IMR-90 (cell line): Measurements from ENCODE around the gene ATXN3. TPM values are rescaled to one million over a fixed set of nuclear protein-coding genes. Genes with fewer than 3 reads are reported as not detected.

Experiments
- ATAC-seq: fragments of 200-7000 bp; cut with Tn5 transposase; 2 replicates; pipeline ENCODE4 v1.9.1; 2020; ENCODE audit warnings: low read depth, mild to moderate bottlenecking, moderate library complexity
- BruUV-seq: library from RNA; stranded (reverse); fragments of 400-500 nt; replicated peaks from 2 replicates; lab custom pipeline; 2021; lab: Mats Ljungman, UMichigan
- CTCF ChIA-PET: fragments of 300-600 bp; formaldehyde crosslinking; extraction: SDS; loops from one replicate; lab custom pipeline; 2021; ENCODE audit warnings: antibody characterized with exemption; lab: Yijun Ruan, JAX
- POLR2A ChIA-PET: fragments of 300-600 bp; sonication (Branson Sonifier 250); formaldehyde crosslinking; loops from one replicate; lab custom pipeline; 2022; ENCODE audit warnings: antibody characterized with exemption; ENCODE audit not compliant: unreplicated experiment; lab: Charles Lee
- DNase-seq: peaks from one replicate; pipeline ENCODE4 v3.0.0; 2013
- H2AFZ ChIP-seq: replicated peaks from 2 replicates; pipeline ENCODE3; 2013; ENCODE audit warnings: low read length, mild to moderate bottlenecking; ENCODE audit not compliant: poor library complexity
- H2AK5ac ChIP-seq: 2 replicates; pipeline ENCODE4 v1.6.1; 2013; ENCODE audit warnings: low read depth, low read length, inconsistent platforms
- H2AK9ac ChIP-seq: replicated peaks from 2 replicates; pipeline ENCODE3; 2013; ENCODE audit warnings: mild to moderate bottlenecking, low read depth, low read length, moderate library complexity; ENCODE audit not compliant: poor library complexity
- H2BK120ac ChIP-seq: 2 replicates; pipeline ENCODE4 v1.6.1; 2013; ENCODE audit warnings: low read depth, low read length, inconsistent platforms
- H2BK15ac ChIP-seq: 3 replicates; pipeline ENCODE4 v1.6.1; 2013; ENCODE audit warnings: low read depth, low read length, inconsistent platforms
- H2BK20ac ChIP-seq: 2 replicates; pipeline ENCODE4 v1.6.1; 2013; ENCODE audit warnings: low read depth, mild to moderate bottlenecking, inconsistent platforms, low read length, moderate library complexity
- H2BK5ac ChIP-seq: 2 replicates; pipeline ENCODE4 v1.6.1; 2013; ENCODE audit warnings: mild to moderate bottlenecking, low read depth, low read length, inconsistent platforms; ENCODE audit not compliant: poor library complexity, severe bottlenecking
- H3K14ac ChIP-seq: replicated peaks from 2 replicates; pipeline ENCODE4 v1.6.1; 2013; ENCODE audit warnings: low read depth, low read length, inconsistent platforms
- H3K18ac ChIP-seq: 2 replicates; pipeline ENCODE4 v1.6.1; 2013; ENCODE audit warnings: low read depth, low read length, control low read depth
- H3K23ac ChIP-seq: 2 replicates; pipeline ENCODE4 v1.6.1; 2013; ENCODE audit warnings: low read depth, low read length, inconsistent platforms
- H3K27ac ChIP-seq: 2 replicates; pipeline ENCODE4 v1.5.1; 2013; ENCODE audit warnings: mild to moderate bottlenecking, control low read depth, low read length; ENCODE audit not compliant: insufficient read depth
- H3K27me3 ChIP-seq: 2 replicates; pipeline ENCODE4 v1.6.1; 2013; ENCODE audit warnings: low read length; ENCODE audit not compliant: control insufficient read depth, insufficient read depth
- H3K36me3 ChIP-seq: 2 replicates; pipeline ENCODE4 v1.6.1; 2013; ENCODE audit warnings: low read length, mixed read lengths; ENCODE audit not compliant: control insufficient read depth, insufficient read depth
- H3K4ac ChIP-seq: 2 replicates; pipeline ENCODE4 v1.6.1; 2013; ENCODE audit warnings: low read depth, low read length, inconsistent platforms
- H3K4me1 ChIP-seq: 2 replicates; pipeline ENCODE4 v1.6.1; 2013; ENCODE audit warnings: low read length, mixed read lengths; ENCODE audit not compliant: control insufficient read depth, insufficient read depth
- H3K4me2 ChIP-seq: 2 replicates; pipeline ENCODE4 v1.6.1; 2013; ENCODE audit warnings: low read depth, mild to moderate bottlenecking, control low read depth, low read length, moderate library complexity
- H3K4me3 ChIP-seq: 2 replicates; pipeline ENCODE4 v1.5.1; 2013; ENCODE audit warnings: low read depth, mild to moderate bottlenecking, control low read depth, low read length, moderate library complexity; ENCODE audit not compliant: insufficient read depth
- H3K56ac ChIP-seq: 2 replicates; pipeline ENCODE4 v1.6.1; 2013; ENCODE audit warnings: low read length, inconsistent platforms; ENCODE audit not compliant: insufficient read depth; ENCODE audit errors: extremely low read depth
- H3K79me1 ChIP-seq, 2 experiments: 2 replicates each; pipeline ENCODE4 v1.6.1; 2013; ENCODE audit warnings: low read length in 2 of 2, inconsistent platforms in 1 of 2, low read depth in 1 of 2
- H3K9ac ChIP-seq: 2 replicates; pipeline ENCODE4 v1.6.1; 2013; ENCODE audit warnings: low read depth, low read length, control low read depth
- H3K9me1 ChIP-seq: 2 replicates; pipeline ENCODE4 v1.6.1; 2013; ENCODE audit warnings: low read length, inconsistent platforms; ENCODE audit not compliant: insufficient read depth
- H3K9me3 ChIP-seq: 2 replicates; pipeline ENCODE4 v1.6.1; 2013; ENCODE audit warnings: low read length; ENCODE audit not compliant: control insufficient read depth, insufficient read depth
- H4K20me1 ChIP-seq: 2 replicates; pipeline ENCODE4 v1.6.1; 2013; ENCODE audit warnings: low read length, inconsistent platforms; ENCODE audit not compliant: insufficient read depth
- H4K5ac ChIP-seq: 2 replicates; pipeline ENCODE4 v1.6.1; 2013; ENCODE audit warnings: mild to moderate bottlenecking, low read depth, low read length, control low read depth
- H4K8ac ChIP-seq, 2 experiments: 2 replicates each; pipeline ENCODE4 v1.6.1; 2013; ENCODE audit warnings: low read depth in 2 of 2, low read length in 2 of 2, control low read depth in 1 of 2, inconsistent platforms in 1 of 2
- H4K91ac ChIP-seq: 2 replicates; pipeline ENCODE4 v1.6.1; 2013; ENCODE audit warnings: low read depth, low read length, inconsistent platforms; ENCODE audit not compliant: insufficient read depth
- BHLHE40 ChIP-seq: fragments of 150-350 bp; IDR thresholded peaks from 2 replicates; pipeline ENCODE4 v1.6.1; 2016; ENCODE audit warnings: mild to moderate bottlenecking, low read depth, low read length
- CEBPB ChIP-seq: IDR thresholded peaks from 2 replicates; pipeline ENCODE4 v1.6.1; 2012; ENCODE audit warnings: low read depth, low read length, improper control_type of control experiment
- CHD1 ChIP-seq: IDR thresholded peaks from 2 replicates; pipeline ENCODE4 v1.6.1; 2012; ENCODE audit warnings: low read depth, low read length, improper control_type of control experiment
- CTCF ChIP-seq: conservative IDR thresholded peaks from 2 replicates; pipeline ENCODE4 v1.5.1; 2012; ENCODE audit warnings: mild to moderate bottlenecking, low read depth, low read length, improper control_type of control experiment
- ELK1 ChIP-seq: fragments of 150-350 bp; IDR thresholded peaks from 2 replicates; pipeline ENCODE4 v1.6.1; 2016; ENCODE audit warnings: low read depth, mild to moderate bottlenecking, low read length, moderate library complexity, borderline replicate concordance
- FOS ChIP-seq: fragments of 150-350 bp; IDR thresholded peaks from 2 replicates; pipeline ENCODE4 v1.6.1; 2016; ENCODE audit warnings: low read depth, low read length
- MAFK ChIP-seq: IDR thresholded peaks from 2 replicates; pipeline ENCODE4 v1.6.1; 2012; ENCODE audit warnings: low read depth, low read length, improper control_type of control experiment
- MAZ ChIP-seq: IDR thresholded peaks from 2 replicates; pipeline ENCODE4 v1.6.1; 2012; ENCODE audit warnings: low read depth, mild to moderate bottlenecking, low read length, improper control_type of control experiment, moderate library complexity, borderline replicate concordance
- MXI1 ChIP-seq: IDR thresholded peaks from 2 replicates; pipeline ENCODE4 v1.6.1; 2012; ENCODE audit warnings: low read depth, mild to moderate bottlenecking, low read length, moderate library complexity, borderline replicate concordance
- NFE2L2 ChIP-seq: fragments of 150-350 bp; IDR thresholded peaks from 2 replicates; pipeline ENCODE4 v1.6.1; 2016; ENCODE audit warnings: low read depth, mild to moderate bottlenecking, low read length
- POLR2A ChIP-seq: IDR thresholded peaks from 2 replicates; pipeline ENCODE4 v1.6.1; 2012; ENCODE audit warnings: mild to moderate bottlenecking, low read depth, low read length
- RAD21 ChIP-seq: IDR thresholded peaks from 2 replicates; pipeline ENCODE4 v1.6.1; 2012; ENCODE audit warnings: low read length, improper control_type of control experiment
- RCOR1 ChIP-seq: IDR thresholded peaks from 2 replicates; pipeline ENCODE4 v1.6.1; 2012; ENCODE audit warnings: mild to moderate bottlenecking, low read length, improper control_type of control experiment; ENCODE audit not compliant: insufficient replicate concordance
- RFX5 ChIP-seq: IDR thresholded peaks from 2 replicates; pipeline ENCODE4 v1.8.0; 2012; ENCODE audit warnings: low read depth, mild to moderate bottlenecking, low read length, moderate library complexity
- SMC3 ChIP-seq: fragments of 150-350 bp; IDR thresholded peaks from 2 replicates; pipeline ENCODE4 v1.6.1; 2016; ENCODE audit warnings: low read depth, mild to moderate bottlenecking, antibody characterized with exemption, low read length, moderate library complexity
- USF2 ChIP-seq: fragments of 150-350 bp; IDR thresholded peaks from 2 replicates; pipeline ENCODE4 v1.6.1; 2017; ENCODE audit warnings: mild to moderate bottlenecking, antibody characterized with exemption, low read length, low read depth
- dilution Hi-C: fragments of 300-500 bp; cut with HindIII; formaldehyde crosslinking; loops from one replicate; pipeline ENCODE4 v1.14.3; 2018; ENCODE audit warnings: low sequenced_read_pairs; ENCODE audit not compliant: unreplicated experiment
- in situ Hi-C: fragments of 300-500 bp; cut with MboI; formaldehyde crosslinking; loops from 3 replicates; pipeline ENCODE4 v1.14.3; 2019; ENCODE audit warnings: low sequenced_read_pairs, inconsistent platforms, mixed read lengths
- intact Hi-C: fragments of 100-400 bp; cut with micrococcal nuclease; formaldehyde crosslinking; loops from 2 replicates; pipeline ENCODE4 v1.10.0; 2022
- polyA plus RNA-seq, 3 experiments: library from polyadenylated mRNA; depleted of rRNA; stranded (reverse); fragments of >200 nt; gene quantifications; 2 replicates each; pipeline ENCODE4 v1.2.3, GENCODE V29; 2012; ENCODE audit warnings: low replicate concordance in 1 of 3
- total RNA-seq: library from RNA; depleted of rRNA; stranded (reverse); fragments of >200 nt; gene quantifications from 2 replicates; pipeline ENCODE4 v1.2.3, GENCODE V29; 2012

The ATXN3 gene
- total and polyA plus RNA-seq, 2 of the 4 experiments (the other 2 are of a cell fraction), result 9.0 to 13.9 TPM

- Histone ChIP-seq H2AK9ac (no peak overlapping the region), H3K36me3 (peaks cover 20% of the 10 kb centered on the region), H3K4ac (no peak overlapping the region), H3K79me1 (peaks cover 8 to 20% of the 10 kb centered on the region in 2 experiments; a peak in 3 of 4 replicates), H2BK5ac (no peak overlapping the region), H2AFZ (no peak overlapping the region), H3K4me3 (no peak overlapping the region), H2BK20ac (no peak overlapping the region), H4K20me1 (no peaks in the 10 kb centered on the region), H2BK15ac (no peak overlapping the region), H4K8ac (no peak overlapping the region), H3K4me1 (no peaks in the 10 kb centered on the region), H3K14ac (no peak overlapping the region), H3K27me3 (no peaks in the 10 kb centered on the region), H4K91ac (no peak overlapping the region), H3K9me3 (no peaks in the 10 kb centered on the region), H3K56ac (no peak overlapping the region), H3K18ac (no peak overlapping the region), H3K4me2 (no peak overlapping the region), H3K9ac (no peak overlapping the region), H3K23ac (no peak overlapping the region), H2AK5ac (no peak overlapping the region), H2BK120ac (no peak overlapping the region), H3K9me1 (no peaks in the 10 kb centered on the region), H3K27ac (no peak overlapping the region), H4K5ac (no peak overlapping the region)
- POLR2A ChIA-PET, result no interaction called here
- CTCF ChIA-PET, result no interaction called here
- ATAC-seq, result 0 out of 2 replicates have a peak, but pooled peaks have one; percentile 32
- in situ Hi-C loops (loop anchor here (25.0 kb wide), 1 partner anchor 527 kb away; no protein-coding TSS in a partner anchor), intact Hi-C loops (no loop called here), dilution Hi-C loops (no loop called here)
- no peak for DNase-seq
- no TSS peak for BruUV-seq
- TF ChIP-seq MXI1, result no peak
- TF ChIP-seq NFE2L2, result no peak
- TF ChIP-seq CTCF, result no peak
- no peak for TF ChIP-seq USF2
- TF ChIP-seq RCOR1, result no peak
- TF ChIP-seq MAZ, result no peak
- TF ChIP-seq MAFK, result no peak
- no peak for TF ChIP-seq RAD21
- TF ChIP-seq ELK1, result no peak
- TF ChIP-seq FOS, result no peak
- no peak for TF ChIP-seq CEBPB
- no peak for TF ChIP-seq CHD1
- TF ChIP-seq SMC3, result no peak
- no peak for TF ChIP-seq RFX5
- no peak for TF ChIP-seq POLR2A
- no peak for TF ChIP-seq BHLHE40
These were observed 92.3 kb downstream of the ATXN3 start for GRCh38 chr14:92014040-92014439.
